ENCODE data around the gene VEPH1. TPM values are rescaled to one million over a fixed set of nuclear protein-coding genes. Genes with fewer than 3 reads are reported as not detected.

The VEPH1 gene
- polyA plus RNA-seq, 1 donor (not counting 4 experiments of a cell fraction or from before 2014, with no cell fraction given), result 0.21 TPM

DNA sequence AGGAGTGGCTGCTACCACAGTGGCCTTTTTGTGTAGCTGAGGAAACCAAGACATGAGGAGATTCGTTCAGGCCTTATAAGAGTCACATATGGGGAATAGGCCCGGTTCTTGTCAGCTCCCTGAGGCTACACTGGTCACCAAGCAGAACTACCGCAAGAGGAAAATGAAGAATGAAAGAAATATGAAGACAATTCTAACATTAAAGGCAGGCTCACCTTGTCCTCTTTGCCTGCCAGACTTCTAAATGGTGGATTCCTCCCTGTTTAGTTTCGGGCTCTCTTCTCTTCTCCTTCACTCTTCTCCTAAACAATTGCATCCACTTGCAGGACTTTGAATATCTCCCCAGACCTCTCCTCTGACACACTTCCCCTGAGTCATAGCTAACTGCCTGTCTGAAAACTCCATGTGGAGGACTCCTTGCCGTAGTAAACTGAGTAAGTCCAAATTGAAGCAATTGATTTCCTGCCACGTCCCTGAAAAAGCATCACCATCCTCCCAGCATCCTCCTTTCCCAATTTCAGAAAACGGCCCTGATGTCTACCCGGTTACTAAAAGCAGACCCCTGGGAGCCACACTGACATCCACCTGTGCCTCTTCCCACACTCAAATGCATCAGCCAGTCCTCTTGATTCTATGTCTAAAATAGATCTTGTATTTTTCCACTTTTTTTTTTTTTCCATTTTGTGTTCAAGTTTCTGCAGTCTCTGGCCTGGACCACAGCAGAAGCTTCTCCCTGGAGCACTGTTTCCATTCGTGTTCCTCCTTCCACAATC lies 30.3 kb upstream of the VEPH1 start:
- no peaks in the 10 kb centered on the region for H3K9me3 ChIP-seq (ENCODE audit: control insufficient read depth, low read depth, low read length)
- dilution Hi-C loops (cut with MboI; ENCODE audit: extremely low pct_ligation_motif_present, low sequenced_read_pairs), result no loop called here
- H3K36me3 ChIP-seq (ENCODE audit: control insufficient read depth in 2 of 2, extremely low read depth in 1 of 2, insufficient read depth in 2 of 2, low read length in 2 of 2), result no peaks in the 10 kb centered on the region
- TF ChIP-seq EZH2 (IDR thresholded peaks at IDR 0.05; ENCODE audit: low read length), result no peak
- TF ChIP-seq CTCF (optimal IDR thresholded peaks at IDR 0.05 in 1 of 3, IDR thresholded peaks at IDR 0.05 in 1 of 3, conservative IDR thresholded peaks at IDR 0.05 in 1 of 3; ENCODE audit: extremely low read depth in 1 of 3, insufficient read depth in 2 of 3, low read length in 3 of 3), result no peak
- no peak overlapping the region for H3K27ac ChIP-seq (ENCODE audit: control insufficient read depth, insufficient read depth, low read length)
- no peaks in the 10 kb centered on the region for H3K79me2 ChIP-seq (ENCODE audit: control insufficient read depth, insufficient read depth, low read length)
- H2AFZ ChIP-seq (ENCODE audit: control insufficient read depth, low read length), result peak overlapping the region; percentile 67
- no peak overlapping the region for H3K4me3 ChIP-seq (ENCODE audit: control insufficient read depth in 2 of 3, extremely low read depth in 1 of 3, insufficient read depth in 2 of 3, low read depth in 1 of 3, low read length in 3 of 3)
- no peaks in the 10 kb centered on the region for H3K27me3 ChIP-seq (ENCODE audit: control insufficient read depth, extremely low read depth, insufficient read depth, low read length)
- no peak for FAIRE-seq
- H3K9ac ChIP-seq (ENCODE audit: control insufficient read depth, extremely low read depth, insufficient read depth, low read length), result no peak overlapping the region
- no peak for DNase-seq (ENCODE audit: low read depth, low spot score)
- peaks cover 9% of the 10 kb centered on the region for H3K4me1 ChIP-seq (ENCODE audit: control insufficient read depth, extremely low read depth, insufficient read depth, low read length)
- no peak overlapping the region for H3K4me2 ChIP-seq (ENCODE audit: control insufficient read depth, extremely low read depth, insufficient read depth, low read depth, low read length)
- H4K20me1 ChIP-seq (ENCODE audit: control insufficient read depth, extremely low read depth, insufficient read depth, low read length), result no peaks in the 10 kb centered on the region
- H3K9me1 ChIP-seq (ENCODE audit: control insufficient read depth, extremely low read depth, insufficient read depth, low read length), result no peaks in the 10 kb centered on the region

- Histone ChIP-seq H3K9me3 (ENCODE audit: control insufficient read depth, low read depth, low read length) (no peaks in the 10 kb centered on the region), H3K27me3 (ENCODE audit: control insufficient read depth, extremely low read depth, insufficient read depth, low read length) (no peaks in the 10 kb centered on the region), H3K27ac (ENCODE audit: control insufficient read depth, insufficient read depth, low read length) (no peak overlapping the region), H3K9ac (ENCODE audit: control insufficient read depth, extremely low read depth, insufficient read depth, low read length) (no peak overlapping the region), H2AFZ (ENCODE audit: control insufficient read depth, low read length) (peak overlapping the region; percentile 67), H3K4me1 (ENCODE audit: control insufficient read depth, extremely low read depth, insufficient read depth, low read length) (peaks cover 9% of the 10 kb centered on the region), H3K36me3 (ENCODE audit: control insufficient read depth in 2 of 2, extremely low read depth in 1 of 2, insufficient read depth in 2 of 2, low read length in 2 of 2) (no peaks in the 10 kb centered on the region), H3K79me2 (ENCODE audit: control insufficient read depth, insufficient read depth, low read length) (no peaks in the 10 kb centered on the region), H3K4me3 (ENCODE audit: control insufficient read depth in 2 of 3, extremely low read depth in 1 of 3, insufficient read depth in 2 of 3, low read depth in 1 of 3, low read length in 3 of 3) (no peak overlapping the region), H3K4me2 (ENCODE audit: control insufficient read depth, extremely low read depth, insufficient read depth, low read depth, low read length) (no peak overlapping the region), H3K9me1 (ENCODE audit: control insufficient read depth, extremely low read depth, insufficient read depth, low read length) (no peaks in the 10 kb centered on the region), H4K20me1 (ENCODE audit: control insufficient read depth, extremely low read depth, insufficient read depth, low read length) (no peaks in the 10 kb centered on the region)
- TF ChIP-seq EZH2 (IDR thresholded peaks at IDR 0.05; ENCODE audit: low read length) (no peak), CTCF (optimal IDR thresholded peaks at IDR 0.05 in 1 of 3, IDR thresholded peaks at IDR 0.05 in 1 of 3, conservative IDR thresholded peaks at IDR 0.05 in 1 of 3; ENCODE audit: extremely low read depth in 1 of 3, insufficient read depth in 2 of 3, low read length in 3 of 3) (peak; percentile 62 to 75 (median 74))
- FAIRE-seq (peak; percentile 56), DNase-seq (ENCODE audit: low read depth, low spot score) (peak; percentile 25)
- dilution Hi-C loops (cut with MboI; ENCODE audit: extremely low pct_ligation_motif_present, low sequenced_read_pairs), result no loop called here
These were observed 29.5 kb upstream of the VEPH1 start for GRCh38 chr3:157532529-157533297.
